PFSK-1 (cell line): ENCODE results near the gene GPC6.

ENCODE experiments used
- FOXP2 ChIP-seq: optimal IDR thresholded peaks from 2 replicates; pipeline ENCODE3; 2011; ENCODE audit warnings: borderline replicate concordance, control low read depth, inconsistent platforms; ENCODE audit not compliant: insufficient read depth; ENCODE audit errors: extremely low read length, extremely low read depth
- POLR2AphosphoS5 ChIP-seq: IDR thresholded peaks from 2 replicates; pipeline ENCODE4 v1.6.1; 2012; ENCODE audit warnings: low read depth, mild to moderate bottlenecking, control low read depth, low read length, moderate library complexity
- REST ChIP-seq, 2 experiments: IDR thresholded peaks; 2 replicates each; pipeline versions ENCODE4 v1.6.1 to v1.8.0; 2011 to 2012; ENCODE audit warnings: low read depth in 2 of 2, low read length in 2 of 2, control low read depth in 1 of 2, inconsistent platforms in 1 of 2, mild to moderate bottlenecking in 1 of 2, moderate library complexity in 1 of 2; ENCODE audit not compliant: insufficient read depth in 1 of 2
- SIN3A ChIP-seq: IDR thresholded peaks from 2 replicates; pipeline ENCODE4 v1.6.1; 2012; ENCODE audit warnings: mild to moderate bottlenecking, low read length, moderate library complexity, borderline replicate concordance; ENCODE audit not compliant: insufficient read depth
- TAF1 ChIP-seq: IDR thresholded peaks from 2 replicates; pipeline ENCODE4 v1.6.1; 2012; ENCODE audit warnings: low read length, control low read depth, borderline replicate concordance; ENCODE audit not compliant: insufficient read depth

The GPC6 gene

GRCh38 chr13:93867481-93867880, 640.9 kb downstream of the GPC6 start:
- TF ChIP-seq TAF1 (no peak), FOXP2 (no peak), SIN3A (no peak), REST (IDR thresholded peaks at IDR 0.05; ENCODE audit: insufficient read depth in 1 of 2, low read depth in 2 of 2, low read length in 2 of 2) (no peak), POLR2AphosphoS5 (no peak)

GRCh38 chr13:93872376-93872775, 645.8 kb downstream of the GPC6 start:
- TF ChIP-seq TAF1: no peak
- no peak for TF ChIP-seq SIN3A
- peak; percentile 49 to 67; a peak in 2 of 4 replicates for TF ChIP-seq REST (IDR thresholded peaks at IDR 0.05; ENCODE audit: insufficient read depth in 1 of 2, low read depth in 2 of 2, low read length in 2 of 2)
- TF ChIP-seq POLR2AphosphoS5: no peak
- TF ChIP-seq FOXP2: no peak

- TF ChIP-seq REST (IDR thresholded peaks at IDR 0.05; ENCODE audit: insufficient read depth in 1 of 2, low read depth in 2 of 2, low read length in 2 of 2) (no peak), SIN3A (no peak), FOXP2 (no peak), TAF1 (no peak), POLR2AphosphoS5 (no peak)
These were observed 646.3 kb downstream of the GPC6 start for GRCh38 chr13:93872786-93873347.

- TF ChIP-seq SIN3A: no peak
- TF ChIP-seq POLR2AphosphoS5: no peak
- no peak for TF ChIP-seq FOXP2
- TF ChIP-seq TAF1: no peak
- no peak for TF ChIP-seq REST (IDR thresholded peaks at IDR 0.05; ENCODE audit: insufficient read depth in 1 of 2, low read depth in 2 of 2, low read length in 2 of 2)
These were observed 648.9 kb downstream of the GPC6 start for GRCh38 chr13:93875547-93875946.

- TF ChIP-seq POLR2AphosphoS5 (no peak), SIN3A (no peak), FOXP2 (no peak), REST (IDR thresholded peaks at IDR 0.05; ENCODE audit: insufficient read depth in 1 of 2, low read depth in 2 of 2, low read length in 2 of 2) (no peak), TAF1 (no peak)
These were observed 649.6 kb downstream of the GPC6 start for GRCh38 chr13:93876236-93876635.
